ENCODE data around the gene NR2F1-AS1.
"Not testable (repeated sequence)": the region's sequence is repeated elsewhere in the genome, so short reads cannot be mapped to it uniquely, and the experiment has no call there.

The NR2F1-AS1 gene

GRCh38 chr5:93517828-93518227 is 63.2 kb downstream of the NR2F1-AS1 start:
- no peak for DNase-seq (ENCODE audit: low read depth)

- DNase-seq (ENCODE audit: low read depth) = no peak
Observed at GRCh38 chr5:93513298-93513697, 67.7 kb downstream of the NR2F1-AS1 start.

GRCh38 chr5:93512799-93513198 is 68.2 kb downstream of the NR2F1-AS1 start:
- no peak for DNase-seq (ENCODE audit: low read depth)

- DNase-seq (ENCODE audit: low read depth) = no peak
Observed at GRCh38 chr5:93511445-93511844, 69.6 kb downstream of the NR2F1-AS1 start.

- DNase-seq (ENCODE audit: low read depth) = no peak
Observed at GRCh38 chr5:93510626-93511380, 70.2 kb downstream of the NR2F1-AS1 start.

- DNase-seq (ENCODE audit: low read depth) = not testable (repeated sequence)
Observed at GRCh38 chr5:93505553-93505952, 75.5 kb downstream of the NR2F1-AS1 start.

- DNase-seq (ENCODE audit: low read depth) = no peak
Observed at GRCh38 chr5:93503598-93504067, 77.4 kb downstream of the NR2F1-AS1 start.

GRCh38 chr5:93497096-93497495 is 83.9 kb downstream of the NR2F1-AS1 start:
- no peak for DNase-seq (ENCODE audit: low read depth)

- DNase-seq (ENCODE audit: low read depth) = no peak
Observed at GRCh38 chr5:93479982-93480509, 101.0 kb downstream of the NR2F1-AS1 start.

- no peak for DNase-seq (ENCODE audit: low read depth)
Observed at GRCh38 chr5:93477816-93478215, 103.2 kb downstream of the NR2F1-AS1 start.

- DNase-seq (ENCODE audit: low read depth) = no peak
Observed at GRCh38 chr5:93476251-93476742, 104.7 kb downstream of the NR2F1-AS1 start.

GRCh38 chr5:93462916-93463315 is 118.1 kb downstream of the NR2F1-AS1 start:
- DNase-seq (ENCODE audit: low read depth) = no peak

- DNase-seq (ENCODE audit: low read depth) = no peak
Observed at GRCh38 chr5:93461756-93462155, 119.3 kb downstream of the NR2F1-AS1 start.

- DNase-seq (ENCODE audit: low read depth) = no peak
Observed at GRCh38 chr5:93460286-93460685, 120.7 kb downstream of the NR2F1-AS1 start.

GRCh38 chr5:93456796-93457195 is 124.2 kb downstream of the NR2F1-AS1 start:
- DNase-seq (ENCODE audit: low read depth) = not testable (repeated sequence)

GRCh38 chr5:93454896-93455295 is 126.1 kb downstream of the NR2F1-AS1 start:
- no peak for DNase-seq (ENCODE audit: low read depth)

GRCh38 chr5:93452255-93452654 is 128.8 kb downstream of the NR2F1-AS1 start:
- DNase-seq (ENCODE audit: low read depth) = no peak

GRCh38 chr5:93438124-93438523 is 142.9 kb downstream of the NR2F1-AS1 start:
- DNase-seq (ENCODE audit: low read depth) = no peak

- no peak for DNase-seq (ENCODE audit: low read depth)
Observed at GRCh38 chr5:93436083-93436482, 144.9 kb downstream of the NR2F1-AS1 start.

- DNase-seq (ENCODE audit: low read depth) = no peak
Observed at GRCh38 chr5:93433422-93433821, 147.6 kb downstream of the NR2F1-AS1 start.

- DNase-seq (ENCODE audit: low read depth) = no peak
Observed at GRCh38 chr5:93431250-93431649, 149.8 kb downstream of the NR2F1-AS1 start.

- DNase-seq (ENCODE audit: low read depth) = no peak
Observed at GRCh38 chr5:93430673-93431199, 150.3 kb downstream of the NR2F1-AS1 start.

- DNase-seq (ENCODE audit: low read depth) = no peak
Observed at GRCh38 chr5:93430118-93430517, 150.9 kb downstream of the NR2F1-AS1 start.

Data from stimulated activated CD8-positive, alpha-beta memory T cell treated with anti-CD3 and anti-CD28 coated beads, Interleukin-7, amount 100 ng/mL, for 24 hours (primary cell).